ENCODE measurements around the gene NR2C1.

The NR2C1 gene

GRCh38 chr12:95088379-95088778 is 15.0 kb upstream of the NR2C1 start:
- in situ Hi-C loops (cut with MboI; ENCODE audit: low sequenced_read_pairs): no loop called here

- in situ Hi-C loops (cut with MboI; ENCODE audit: low sequenced_read_pairs): no loop called here
Observed at GRCh38 chr12:95085612-95086011, 12.2 kb upstream of the NR2C1 start.

GRCh38 chr12:95083938-95084337 is 10.5 kb upstream of the NR2C1 start:
- in situ Hi-C loops (cut with MboI; ENCODE audit: low sequenced_read_pairs): no loop called here

- in situ Hi-C loops (cut with MboI; ENCODE audit: low sequenced_read_pairs): no loop called here
Observed at GRCh38 chr12:95083471-95083870, 10.1 kb upstream of the NR2C1 start.

- in situ Hi-C loops (cut with MboI; ENCODE audit: low sequenced_read_pairs): no loop called here
Observed at GRCh38 chr12:95077341-95077740, 3.9 kb upstream of the NR2C1 start.

GRCh38 chr12:95074766-95075165 is 1.3 kb upstream of the NR2C1 start:
- in situ Hi-C loops (cut with MboI; ENCODE audit: low sequenced_read_pairs): no loop called here

GRCh38 chr12:95073698-95074520 is 491 bp upstream of the NR2C1 start:
- in situ Hi-C loops (cut with MboI; ENCODE audit: low sequenced_read_pairs): no loop called here

- in situ Hi-C loops (cut with MboI; ENCODE audit: low sequenced_read_pairs): no loop called here
Observed at GRCh38 chr12:95070378-95070777, 3.0 kb downstream of the NR2C1 start.

GRCh38 chr12:95066091-95066855 is 7.1 kb downstream of the NR2C1 start:
- in situ Hi-C loops (cut with MboI; ENCODE audit: low sequenced_read_pairs): no loop called here

GRCh38 chr12:95060951-95061350 is 12.5 kb downstream of the NR2C1 start:
- in situ Hi-C loops (cut with MboI; ENCODE audit: low sequenced_read_pairs): no loop called here

GRCh38 chr12:95059984-95060383 is 13.4 kb downstream of the NR2C1 start:
- in situ Hi-C loops (cut with MboI; ENCODE audit: low sequenced_read_pairs): no loop called here

GRCh38 chr12:95057424-95057823 is 16.0 kb downstream of the NR2C1 start:
- in situ Hi-C loops (cut with MboI; ENCODE audit: low sequenced_read_pairs): no loop called here

GRCh38 chr12:95055057-95055456 is 18.4 kb downstream of the NR2C1 start:
- in situ Hi-C loops (cut with MboI; ENCODE audit: low sequenced_read_pairs): no loop called here

GRCh38 chr12:95054206-95054605 is 19.2 kb downstream of the NR2C1 start:
- in situ Hi-C loops (cut with MboI; ENCODE audit: low sequenced_read_pairs): no loop called here

- in situ Hi-C loops (cut with MboI; ENCODE audit: low sequenced_read_pairs): no loop called here
Observed at GRCh38 chr12:95051241-95051640, 22.2 kb downstream of the NR2C1 start.

GRCh38 chr12:95037906-95038305 is 35.5 kb downstream of the NR2C1 start:
- in situ Hi-C loops (cut with MboI; ENCODE audit: low sequenced_read_pairs): no loop called here

- in situ Hi-C loops (cut with MboI; ENCODE audit: low sequenced_read_pairs): no loop called here
Observed at GRCh38 chr12:95034750-95035149, 38.7 kb downstream of the NR2C1 start.

- in situ Hi-C loops (cut with MboI; ENCODE audit: low sequenced_read_pairs): no loop called here
Observed at GRCh38 chr12:95022477-95022876, 50.9 kb downstream of the NR2C1 start.

- in situ Hi-C loops (cut with MboI; ENCODE audit: low sequenced_read_pairs): no loop called here
Observed at GRCh38 chr12:95017482-95017881, 55.9 kb downstream of the NR2C1 start.

- in situ Hi-C loops (cut with MboI; ENCODE audit: low sequenced_read_pairs): no loop called here
Observed at GRCh38 chr12:95016120-95016519, 57.3 kb downstream of the NR2C1 start.

GRCh38 chr12:95014554-95014953 is 58.9 kb downstream of the NR2C1 start:
- in situ Hi-C loops (cut with MboI; ENCODE audit: low sequenced_read_pairs): no loop called here

GRCh38 chr12:95006206-95006605 is 67.2 kb downstream of the NR2C1 start:
- in situ Hi-C loops (cut with MboI; ENCODE audit: low sequenced_read_pairs): no loop called here
